Type B pancreatic cell (in vitro differentiated cells): ENCODE measurements around the gene WDSUB1. TPM values are rescaled to one million over a fixed set of nuclear protein-coding genes. Genes with fewer than 3 reads are reported as not detected.

Experiments
- DNase-seq: peaks from one replicate; pipeline ENCODE4 v3.0.0; 2021; ENCODE audit warnings: mixed read lengths; ENCODE audit not compliant: unreplicated experiment; ENCODE audit errors: extremely low spot score
- H3K27ac Mint-ChIP-seq: 2 replicates; pipeline ENCODE4 v1.8.0; 2021; ENCODE audit warnings: mild to moderate bottlenecking, mixed read lengths
- H3K27me3 Mint-ChIP-seq: 2 replicates; pipeline ENCODE4 v1.8.0; 2021; ENCODE audit warnings: mixed read lengths
- H3K36me3 Mint-ChIP-seq: 2 replicates; pipeline ENCODE4 v1.8.0; 2021; ENCODE audit warnings: mixed read lengths
- H3K4me1 Mint-ChIP-seq: one replicate; pipeline ENCODE4 v1.8.0; 2021; ENCODE audit warnings: mixed read lengths; ENCODE audit not compliant: unreplicated experiment
- H3K4me3 Mint-ChIP-seq: 2 replicates; pipeline ENCODE4 v1.8.0; 2021; ENCODE audit warnings: mild to moderate bottlenecking, mixed read lengths
- H3K9me3 Mint-ChIP-seq: 2 replicates; pipeline ENCODE4 v1.8.0; 2021; ENCODE audit warnings: mixed read lengths
- total RNA-seq: library from RNA; stranded (reverse); gene quantifications from 2 replicates; pipeline ENCODE4 v1.2.1, GENCODE V29; 2021; ENCODE audit warnings: low replicate concordance
- TF ChIP-seq, protein P1 (sequence below): fragments of 200-600 bp; sonication (generic); conservative IDR thresholded peaks from 2 replicates; pipeline ENCODE4 v1.5.0; 2021; ENCODE audit warnings: antibody characterized with exemption, mild to moderate bottlenecking

WDSUB1 gene
- total RNA-seq, 1 donor from 2014 or later = 9.5 TPM

- Mint-ChIP-seq H3K4me1 (no peaks in the 10 kb centered on the region), H3K9me3 (peaks cover 7% of the 10 kb centered on the region), H3K27ac (peak overlapping the region; percentile 79), H3K36me3 (no peaks in the 10 kb centered on the region), H3K4me3 (peak overlapping the region; percentile 35), H3K27me3 (no peaks in the 10 kb centered on the region)
- TF ChIP-seq, protein P1, sequence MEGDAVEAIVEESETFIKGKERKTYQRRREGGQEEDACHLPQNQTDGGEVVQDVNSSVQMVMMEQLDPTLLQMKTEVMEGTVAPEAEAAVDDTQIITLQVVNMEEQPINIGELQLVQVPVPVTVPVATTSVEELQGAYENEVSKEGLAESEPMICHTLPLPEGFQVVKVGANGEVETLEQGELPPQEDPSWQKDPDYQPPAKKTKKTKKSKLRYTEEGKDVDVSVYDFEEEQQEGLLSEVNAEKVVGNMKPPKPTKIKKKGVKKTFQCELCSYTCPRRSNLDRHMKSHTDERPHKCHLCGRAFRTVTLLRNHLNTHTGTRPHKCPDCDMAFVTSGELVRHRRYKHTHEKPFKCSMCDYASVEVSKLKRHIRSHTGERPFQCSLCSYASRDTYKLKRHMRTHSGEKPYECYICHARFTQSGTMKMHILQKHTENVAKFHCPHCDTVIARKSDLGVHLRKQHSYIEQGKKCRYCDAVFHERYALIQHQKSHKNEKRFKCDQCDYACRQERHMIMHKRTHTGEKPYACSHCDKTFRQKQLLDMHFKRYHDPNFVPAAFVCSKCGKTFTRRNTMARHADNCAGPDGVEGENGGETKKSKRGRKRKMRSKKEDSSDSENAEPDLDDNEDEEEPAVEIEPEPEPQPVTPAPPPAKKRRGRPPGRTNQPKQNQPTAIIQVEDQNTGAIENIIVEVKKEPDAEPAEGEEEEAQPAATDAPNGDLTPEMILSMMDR = no peak
- DNase-seq = no peak
These were observed 14.1 kb upstream of the WDSUB1 start for GRCh38 chr2:159300586-159300985.

DNA sequence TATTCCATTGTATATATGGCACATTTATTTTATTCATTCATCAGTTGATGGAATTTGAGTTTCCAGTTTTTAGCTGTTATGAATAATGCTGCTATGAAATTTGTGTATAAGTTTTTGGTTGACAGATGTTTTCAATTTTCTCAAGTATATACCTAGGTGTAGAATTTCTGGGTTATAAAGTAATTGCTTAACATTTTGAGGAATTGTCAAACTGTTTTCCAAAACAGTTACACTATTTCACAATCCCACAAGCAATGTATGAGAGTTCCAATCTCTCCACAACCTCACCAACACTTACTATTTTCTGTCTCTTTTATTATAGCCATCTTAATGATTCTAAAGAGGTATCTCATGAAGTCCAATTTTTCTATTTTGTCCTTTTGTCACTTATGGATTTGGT lies 12.5 kb upstream of the WDSUB1 start:
- DNase-seq = no peak
- H3K27me3 Mint-ChIP-seq = no peaks in the 10 kb centered on the region
- H3K27ac Mint-ChIP-seq = no peak overlapping the region
- TF ChIP-seq, protein P1 = no peak
- H3K4me1 Mint-ChIP-seq = no peaks in the 10 kb centered on the region
- H3K36me3 Mint-ChIP-seq = no peaks in the 10 kb centered on the region
- no peak overlapping the region for H3K4me3 Mint-ChIP-seq
- peaks cover 5% of the 10 kb centered on the region for H3K9me3 Mint-ChIP-seq

DNA sequence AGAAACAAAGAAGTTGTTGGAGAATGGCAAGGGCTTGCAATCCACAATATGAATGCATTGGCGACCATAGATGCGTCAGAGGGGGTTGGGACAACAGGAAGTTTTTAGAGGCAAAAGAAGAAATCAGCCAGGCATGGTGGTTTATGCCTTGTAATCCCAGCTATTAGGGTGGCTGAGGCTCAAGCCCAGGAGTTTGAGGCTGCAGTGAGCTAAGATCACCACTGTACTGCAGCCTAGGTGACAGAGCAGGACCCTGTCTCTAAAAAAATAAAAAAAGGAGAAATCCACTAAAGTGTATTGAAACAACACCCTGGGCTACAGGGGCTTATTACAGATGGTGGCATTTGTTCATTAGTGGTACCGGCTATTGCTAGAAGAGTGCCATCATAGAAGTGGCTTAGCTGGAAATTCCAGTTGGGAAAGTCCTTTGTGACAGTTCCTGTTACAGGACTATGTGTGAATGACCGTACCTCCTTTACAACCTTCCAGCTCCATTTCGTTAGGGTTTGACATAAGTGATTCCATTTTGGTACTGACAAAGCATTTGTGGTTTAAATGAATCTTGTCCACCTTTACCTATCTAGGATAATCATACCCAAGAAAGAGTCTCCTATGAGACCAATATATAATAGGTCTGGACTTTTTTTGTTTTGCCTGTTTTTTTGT lies 10.7 kb upstream of the WDSUB1 start:
- Mint-ChIP-seq H3K4me1 (no peaks in the 10 kb centered on the region), H3K9me3 (no peaks in the 10 kb centered on the region), H3K36me3 (no peaks in the 10 kb centered on the region), H3K4me3 (no peak overlapping the region), H3K27me3 (no peaks in the 10 kb centered on the region), H3K27ac (no peak overlapping the region)
- TF ChIP-seq, protein P1 = no peak
- no peak for DNase-seq

DNA sequence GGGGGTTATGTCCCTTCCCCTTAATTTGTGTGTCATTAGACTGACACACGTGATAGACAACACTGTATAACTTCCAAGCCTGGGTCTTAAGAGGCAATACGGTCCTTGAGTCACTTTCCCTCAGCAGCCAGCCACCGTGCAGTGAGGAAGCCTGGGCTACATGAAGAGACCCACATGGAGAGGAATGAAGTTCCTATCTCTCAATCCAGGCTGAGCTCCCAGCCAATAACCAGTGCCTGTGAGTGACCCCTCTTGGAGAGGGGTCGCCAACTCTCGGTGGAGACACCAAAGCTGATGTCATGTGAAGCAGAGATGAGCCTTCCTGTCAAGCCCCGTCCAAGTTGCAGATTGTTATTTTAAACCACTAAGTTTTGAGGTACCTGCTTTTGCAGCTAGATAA lies 5.7 kb upstream of the WDSUB1 start:
- Mint-ChIP-seq H3K4me3 (no peak overlapping the region), H3K9me3 (no peaks in the 10 kb centered on the region), H3K27ac (no peak overlapping the region), H3K27me3 (no peaks in the 10 kb centered on the region), H3K36me3 (no peaks in the 10 kb centered on the region), H3K4me1 (peaks cover 17% of the 10 kb centered on the region)
- TF ChIP-seq, protein P1 = no peak
- DNase-seq = no peak

DNA sequence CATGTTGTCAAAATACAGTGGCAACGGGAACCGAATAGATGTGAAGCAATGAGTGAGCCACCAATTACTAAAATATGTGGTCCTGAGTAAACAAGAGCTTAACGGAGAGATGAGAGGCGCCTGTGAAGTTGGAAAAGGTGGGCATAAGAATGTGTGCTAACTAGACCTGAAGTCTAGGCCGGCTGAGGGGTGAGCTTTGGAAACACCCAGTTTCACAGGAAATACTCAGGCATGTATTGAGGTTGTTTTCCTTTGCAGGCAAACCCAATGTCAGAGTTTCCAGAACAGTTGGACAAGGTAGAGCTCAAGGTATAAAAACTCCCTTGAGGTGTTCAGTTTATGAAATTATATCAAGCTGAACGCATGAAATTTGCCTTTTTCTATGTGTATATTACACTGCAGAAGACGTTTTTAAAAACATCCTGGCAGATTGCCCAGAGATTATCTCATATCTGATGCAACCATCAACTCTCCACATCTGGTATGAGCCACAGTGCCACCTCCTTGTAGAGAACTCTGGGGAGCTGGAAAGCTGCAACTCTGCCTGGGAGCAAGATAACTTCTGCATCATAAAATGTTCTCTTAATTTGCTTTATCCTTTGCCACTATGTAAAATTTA lies 3.9 kb upstream of the WDSUB1 start:
- TF ChIP-seq, protein P1 = no peak
- peaks cover 22% of the 10 kb centered on the region for H3K4me1 Mint-ChIP-seq
- DNase-seq = no peak
- no peaks in the 10 kb centered on the region for H3K36me3 Mint-ChIP-seq
- no peaks in the 10 kb centered on the region for H3K27me3 Mint-ChIP-seq
- H3K4me3 Mint-ChIP-seq = no peak overlapping the region
- H3K9me3 Mint-ChIP-seq = no peaks in the 10 kb centered on the region
- H3K27ac Mint-ChIP-seq = no peak overlapping the region
